ENCODE results near the gene ABCC2. TPM values are rescaled to one million over a fixed set of nuclear protein-coding genes. Genes with fewer than 3 reads are reported as not detected.
"Not testable (repeated sequence)": the region's sequence is repeated elsewhere in the genome, so short reads cannot be mapped to it uniquely, and the experiment has no call there.

The ABCC2 gene
- under 1 TPM; 0.64 to 0.89 TPM for total RNA-seq
- long read RNA-seq = 0 reads

GRCh38 chr10:99782447-99783286 lies at the start of gene ABCC2:
TSS of gene ABCC2 (plus strand) at chr10:99782640. CDS start at chr10:99782845, 205 bp downstream.
- intact Hi-C loops (cut with DNase I, micrococcal nuclease) = no loop called here
- ATAC-seq (peak; percentile 93), DNase-seq (no peak)

GRCh38 chr10:99733366-99733765 lies 49.1 kb upstream of the ABCC2 start:
- intact Hi-C loops (cut with DNase I, micrococcal nuclease) = no loop called here
- DNase-seq = no peak
- ATAC-seq = no peak

GRCh38 chr10:99734111-99734510 lies 48.3 kb upstream of the ABCC2 start:
- DNase-seq = peak in 1 of 2 donors; percentile 20
- ATAC-seq; intact Hi-C loops (cut with DNase I, micrococcal nuclease): not testable (repeated sequence)

GRCh38 chr10:99740260-99740659 lies 42.2 kb upstream of the ABCC2 start:
- no peak for DNase-seq
- ATAC-seq = no peak
- intact Hi-C loops (cut with DNase I, micrococcal nuclease) = no loop called here

- ATAC-seq (no peak), DNase-seq (no peak)
- intact Hi-C loops (cut with DNase I, micrococcal nuclease) = no loop called here
Observed at GRCh38 chr10:99740933-99741559, 41.4 kb upstream of the ABCC2 start.

GRCh38 chr10:99742254-99742653 lies 40.2 kb upstream of the ABCC2 start:
- DNase-seq (no peak), ATAC-seq (no peak)
- intact Hi-C loops (cut with DNase I, micrococcal nuclease) = no loop called here

- ATAC-seq (no peak), DNase-seq (no peak)
- intact Hi-C loops (cut with DNase I, micrococcal nuclease) = no loop called here
Observed at GRCh38 chr10:99742701-99743100, 39.7 kb upstream of the ABCC2 start.

- ATAC-seq (peak; percentile 67), DNase-seq (no peak)
- intact Hi-C loops (cut with DNase I, micrococcal nuclease) = no loop called here
Observed at GRCh38 chr10:99743841-99744240, 38.6 kb upstream of the ABCC2 start.

- intact Hi-C loops (cut with DNase I, micrococcal nuclease); DNase-seq; ATAC-seq: not testable (repeated sequence)
Observed at GRCh38 chr10:99746166-99746565, 36.3 kb upstream of the ABCC2 start.

- intact Hi-C loops (cut with DNase I, micrococcal nuclease) = no loop called here
- ATAC-seq (no peak), DNase-seq (no peak)
Observed at GRCh38 chr10:99748823-99749451, 33.5 kb upstream of the ABCC2 start.

GRCh38 chr10:99750641-99751040 lies 31.8 kb upstream of the ABCC2 start:
- intact Hi-C loops (cut with DNase I, micrococcal nuclease) = no loop called here
- DNase-seq = no peak
- ATAC-seq = no peak

DNA sequence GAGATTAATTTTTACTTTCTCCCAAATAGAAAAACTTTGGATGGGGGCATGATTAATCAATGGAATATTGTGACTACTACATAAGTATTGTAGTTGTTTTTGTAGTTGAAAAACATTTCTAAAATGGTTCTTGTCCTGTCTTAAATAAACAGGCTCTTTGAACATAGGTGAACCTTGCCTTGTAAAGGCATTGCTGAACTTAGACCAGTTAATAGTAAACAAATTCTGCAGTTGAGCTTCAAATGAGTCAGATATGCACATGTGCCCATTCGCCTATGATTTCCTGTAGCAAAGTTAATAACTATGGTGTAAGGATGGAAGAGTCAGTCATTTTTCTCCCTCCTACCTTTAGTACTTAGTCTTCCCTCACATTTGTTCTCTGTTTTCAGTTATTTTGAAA lies 27.8 kb upstream of the ABCC2 start:
- ATAC-seq (no peak), DNase-seq (no peak)
- intact Hi-C loops (cut with DNase I, micrococcal nuclease) = no loop called here

DNA sequence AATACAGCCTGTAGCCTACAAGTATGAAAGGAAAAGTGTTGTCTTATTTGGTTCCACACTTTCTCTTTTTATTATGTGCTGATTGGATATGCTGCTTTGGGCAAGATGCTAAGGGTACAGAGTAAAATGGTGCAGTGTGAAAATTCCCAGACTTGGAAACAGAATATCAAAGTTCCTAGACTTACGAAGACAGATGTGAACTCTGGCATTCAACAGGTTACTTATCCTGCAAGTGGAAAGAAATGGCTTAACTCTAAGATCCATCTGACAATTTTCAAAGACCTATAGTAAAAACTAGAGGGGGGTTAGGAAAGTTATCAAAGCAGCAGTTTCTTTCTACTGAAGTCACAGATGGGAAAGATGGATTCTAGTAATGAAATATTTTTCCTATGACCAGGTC lies 26.3 kb upstream of the ABCC2 start:
- DNase-seq (no peak), ATAC-seq (no peak)
- intact Hi-C loops (cut with DNase I, micrococcal nuclease) = no loop called here

GRCh38 chr10:99758211-99758891 lies 24.1 kb upstream of the ABCC2 start:
- intact Hi-C loops (cut with DNase I, micrococcal nuclease) = no loop called here
- no peak for ATAC-seq
- DNase-seq = no peak

- ATAC-seq (no peak), DNase-seq (no peak)
- intact Hi-C loops (cut with DNase I, micrococcal nuclease) = no loop called here
Observed at GRCh38 chr10:99760321-99760720, 22.1 kb upstream of the ABCC2 start.

DNA sequence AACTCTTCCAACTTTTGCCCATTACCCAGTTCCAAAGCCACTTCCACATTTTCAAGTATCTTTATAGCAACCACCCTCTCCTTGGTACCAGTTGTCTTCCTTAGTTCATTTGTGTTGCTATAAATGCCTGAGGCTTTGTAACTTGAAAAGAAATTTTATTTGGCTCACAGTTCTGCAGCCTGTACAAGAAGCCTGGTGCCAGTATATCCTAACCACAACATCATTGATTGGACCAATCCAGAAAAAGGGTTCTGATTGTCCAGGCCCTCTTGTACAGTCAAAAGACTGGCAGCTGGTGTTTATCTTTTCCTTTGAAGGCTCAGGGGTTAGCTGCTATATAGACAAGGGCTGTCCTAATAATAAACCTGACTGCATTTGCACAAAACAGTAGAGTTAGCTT lies 21.1 kb upstream of the ABCC2 start:
- intact Hi-C loops (cut with DNase I, micrococcal nuclease) = no loop called here
- no peak for DNase-seq
- no peak for ATAC-seq

- ATAC-seq = no peak
- DNase-seq = no peak
- intact Hi-C loops (cut with DNase I, micrococcal nuclease) = no loop called here
Observed at GRCh38 chr10:99765672-99766301, 16.7 kb upstream of the ABCC2 start.

- ATAC-seq = no peak
- intact Hi-C loops (cut with DNase I, micrococcal nuclease) = no loop called here
Observed at GRCh38 chr10:99766302-99766681, 16.1 kb upstream of the ABCC2 start.

DNA sequence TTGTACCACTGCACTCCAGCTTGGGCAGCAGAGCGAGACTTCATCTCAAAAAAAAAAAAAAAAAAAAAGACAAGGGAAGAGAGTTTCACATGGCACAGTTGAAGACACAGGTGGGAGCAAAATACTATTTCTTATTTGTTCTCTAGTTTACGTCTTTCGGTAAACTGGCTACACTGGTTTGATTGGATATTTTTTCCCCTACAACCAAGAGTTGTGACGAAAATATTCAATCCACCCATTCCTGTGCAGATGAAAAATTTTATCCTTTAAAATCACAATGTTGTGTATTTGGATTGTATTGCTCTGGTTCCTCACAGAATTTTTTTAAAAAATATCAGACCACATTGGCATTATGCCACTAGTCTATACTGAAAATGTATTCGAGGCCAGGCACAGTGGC lies 14.5 kb upstream of the ABCC2 start:
- DNase-seq (no peak), ATAC-seq (no peak)
- intact Hi-C loops (cut with DNase I, micrococcal nuclease) = no loop called here

More at GRCh38 chr10:99766302-99766681, 16.1 kb upstream of the ABCC2 start:
- no peak for DNase-seq
